ENCODE results near the gene TRDMT1.
A peak's percentile ranks its signal among the peaks of the same experiment; 100 is the strongest.

TRDMT1 gene

DNA sequence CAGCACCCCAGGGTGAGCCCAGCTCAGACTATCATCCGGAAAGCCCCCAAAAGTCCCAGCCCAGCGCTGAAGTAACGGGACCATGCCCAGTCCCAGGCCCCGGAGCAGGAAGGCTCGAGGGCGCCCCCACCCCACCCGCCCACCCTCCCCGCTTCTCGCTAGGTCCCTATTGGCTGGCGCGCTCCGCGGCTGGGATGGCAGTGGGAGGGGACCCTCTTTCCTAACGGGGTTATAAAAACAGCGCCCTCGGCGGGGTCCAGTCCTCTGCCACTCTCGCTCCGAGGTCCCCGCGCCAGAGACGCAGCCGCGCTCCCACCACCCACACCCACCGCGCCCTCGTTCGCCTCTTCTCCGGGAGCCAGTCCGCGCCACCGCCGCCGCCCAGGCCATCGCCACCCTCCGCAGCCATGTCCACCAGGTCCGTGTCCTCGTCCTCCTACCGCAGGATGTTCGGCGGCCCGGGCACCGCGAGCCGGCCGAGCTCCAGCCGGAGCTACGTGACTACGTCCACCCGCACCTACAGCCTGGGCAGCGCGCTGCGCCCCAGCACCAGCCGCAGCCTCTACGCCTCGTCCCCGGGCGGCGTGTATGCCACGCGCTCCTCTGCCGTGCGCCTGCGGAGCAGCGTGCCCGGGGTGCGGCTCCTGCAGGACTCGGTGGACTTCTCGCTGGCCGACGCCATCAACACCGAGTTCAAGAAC, 27.7 kb upstream of the TRDMT1 start:
- H3K4me2 ChIP-seq (ENCODE audit: low read length), result peak overlapping the region; percentile 60
- no peaks in the 10 kb centered on the region for H3K36me3 ChIP-seq (ENCODE audit: control insufficient read depth, insufficient read depth, low read length)
- H3K4me1 ChIP-seq, result peaks cover 9% of the 10 kb centered on the region
- H3K9ac ChIP-seq, result no peak overlapping the region
- peak overlapping the region; percentile 83 for H2AFZ ChIP-seq
- peak overlapping the region; percentile 64 for H3K4me3 ChIP-seq (ENCODE audit: low read depth, low read length)
- TF ChIP-seq, protein P1, sequence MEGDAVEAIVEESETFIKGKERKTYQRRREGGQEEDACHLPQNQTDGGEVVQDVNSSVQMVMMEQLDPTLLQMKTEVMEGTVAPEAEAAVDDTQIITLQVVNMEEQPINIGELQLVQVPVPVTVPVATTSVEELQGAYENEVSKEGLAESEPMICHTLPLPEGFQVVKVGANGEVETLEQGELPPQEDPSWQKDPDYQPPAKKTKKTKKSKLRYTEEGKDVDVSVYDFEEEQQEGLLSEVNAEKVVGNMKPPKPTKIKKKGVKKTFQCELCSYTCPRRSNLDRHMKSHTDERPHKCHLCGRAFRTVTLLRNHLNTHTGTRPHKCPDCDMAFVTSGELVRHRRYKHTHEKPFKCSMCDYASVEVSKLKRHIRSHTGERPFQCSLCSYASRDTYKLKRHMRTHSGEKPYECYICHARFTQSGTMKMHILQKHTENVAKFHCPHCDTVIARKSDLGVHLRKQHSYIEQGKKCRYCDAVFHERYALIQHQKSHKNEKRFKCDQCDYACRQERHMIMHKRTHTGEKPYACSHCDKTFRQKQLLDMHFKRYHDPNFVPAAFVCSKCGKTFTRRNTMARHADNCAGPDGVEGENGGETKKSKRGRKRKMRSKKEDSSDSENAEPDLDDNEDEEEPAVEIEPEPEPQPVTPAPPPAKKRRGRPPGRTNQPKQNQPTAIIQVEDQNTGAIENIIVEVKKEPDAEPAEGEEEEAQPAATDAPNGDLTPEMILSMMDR (IDR thresholded peaks at IDR 0.05), result no peak
- H3K9me3 ChIP-seq (ENCODE audit: control insufficient read depth, low read length), result no peaks in the 10 kb centered on the region
- H3K27ac ChIP-seq, result peak overlapping the region; percentile 76
- H3K79me2 ChIP-seq, result no peaks in the 10 kb centered on the region
- no peaks in the 10 kb centered on the region for H3K27me3 ChIP-seq (ENCODE audit: control insufficient read depth, insufficient read depth, low read length)

DNA sequence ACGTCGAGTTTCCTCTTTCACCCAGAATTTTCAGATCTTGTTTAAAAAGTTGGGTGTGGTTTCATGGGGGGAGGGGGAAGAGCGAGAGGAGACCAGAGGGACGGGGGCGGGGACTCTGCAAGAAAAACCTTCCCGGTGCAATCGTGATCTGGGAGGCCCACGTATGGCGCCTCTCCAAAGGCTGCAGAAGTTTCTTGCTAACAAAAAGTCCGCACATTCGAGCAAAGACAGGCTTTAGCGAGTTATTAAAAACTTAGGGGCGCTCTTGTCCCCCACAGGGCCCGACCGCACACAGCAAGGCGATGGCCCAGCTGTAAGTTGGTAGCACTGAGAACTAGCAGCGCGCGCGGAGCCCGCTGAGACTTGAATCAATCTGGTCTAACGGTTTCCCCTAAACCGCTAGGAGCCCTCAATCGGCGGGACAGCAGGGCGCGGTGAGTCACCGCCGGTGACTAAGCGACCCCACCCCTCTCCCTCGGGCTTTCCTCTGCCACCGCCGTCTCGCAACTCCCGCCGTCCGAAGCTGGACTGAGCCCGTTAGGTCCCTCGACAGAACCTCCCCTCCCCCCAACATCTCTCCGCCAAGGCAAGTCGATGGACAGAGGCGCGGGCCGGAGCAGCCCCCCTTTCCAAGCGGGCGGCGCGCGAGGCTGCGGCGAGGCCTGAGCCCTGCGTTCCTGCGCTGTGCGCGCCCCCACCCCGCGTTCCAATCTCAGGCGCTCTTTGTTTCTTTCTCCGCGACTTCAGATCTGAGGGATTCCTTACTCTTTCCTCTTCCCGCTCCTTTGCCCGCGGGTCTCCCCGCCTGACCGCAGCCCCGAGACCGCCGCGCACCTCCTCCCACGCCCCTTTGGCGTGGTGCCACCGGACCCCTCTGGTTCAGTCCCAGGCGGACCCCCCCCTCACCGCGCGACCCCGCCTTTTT, 26.9 kb upstream of the TRDMT1 start, which contains the start of gene VIM:
VIM (plus strand) TSS at position 151 of the 925 bp plus-strand sequence. CDS start 1,182 bp downstream, outside the sequence.
- Histone ChIP-seq H3K27me3 (ENCODE audit: control insufficient read depth, insufficient read depth, low read length) (no peaks in the 10 kb centered on the region), H3K4me1 (peaks cover 9% of the 10 kb centered on the region), H3K27ac (peak within 1 kb of the TSS; percentile 76), H3K9ac (no peak within 1 kb of the TSS), H3K9me3 (ENCODE audit: control insufficient read depth, low read length) (no peaks in the 10 kb centered on the region), H2AFZ (peak within 1 kb of the TSS; percentile 83), H3K36me3 (ENCODE audit: control insufficient read depth, insufficient read depth, low read length) (no peaks in the 10 kb centered on the region), H3K4me2 (ENCODE audit: low read length) (peak within 1 kb of the TSS; percentile 58), H3K4me3 (ENCODE audit: low read depth, low read length) (peak within 1 kb of the TSS; percentile 64), H3K79me2 (no peaks in the 10 kb centered on the region)
- TF ChIP-seq, protein P1 (IDR thresholded peaks at IDR 0.05), result no peak

DNA sequence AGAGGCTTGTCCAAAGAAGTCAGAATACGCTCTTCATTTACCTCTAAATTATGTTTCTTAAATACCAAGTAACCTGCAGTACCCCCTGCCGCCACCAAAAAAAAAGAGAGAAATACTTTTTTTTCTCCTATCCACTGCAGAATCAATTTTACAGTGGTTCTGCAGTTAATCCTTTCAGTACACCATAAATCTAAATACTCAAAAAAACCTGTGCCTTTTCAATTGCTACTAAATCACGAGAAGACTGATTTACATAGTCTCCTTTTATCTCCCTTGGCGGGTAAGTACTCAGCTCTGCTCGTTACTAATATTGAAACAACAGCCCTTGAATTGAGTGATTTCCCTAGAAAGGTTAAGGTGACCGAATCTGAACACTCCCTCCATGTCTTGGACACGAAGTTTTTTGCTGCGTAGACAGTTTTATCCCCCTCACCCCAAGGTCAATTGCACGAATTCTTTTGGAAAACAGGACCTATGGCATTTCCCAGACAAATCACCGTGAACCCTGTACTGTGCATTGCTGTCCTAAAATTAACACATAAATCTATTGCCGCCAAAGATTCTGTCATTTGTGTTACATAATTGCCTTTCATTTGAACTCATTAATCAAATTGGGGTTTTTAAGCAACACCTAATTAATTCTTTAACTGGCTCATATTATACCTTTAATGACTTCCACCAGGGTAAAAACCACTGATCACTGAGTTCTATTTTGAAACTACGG, 26.1 kb upstream of the TRDMT1 start:
- Histone ChIP-seq H3K4me1 (peaks cover 8% of the 10 kb centered on the region), H3K9ac (no peak overlapping the region), H3K27me3 (ENCODE audit: control insufficient read depth, insufficient read depth, low read length) (no peaks in the 10 kb centered on the region)

DNA sequence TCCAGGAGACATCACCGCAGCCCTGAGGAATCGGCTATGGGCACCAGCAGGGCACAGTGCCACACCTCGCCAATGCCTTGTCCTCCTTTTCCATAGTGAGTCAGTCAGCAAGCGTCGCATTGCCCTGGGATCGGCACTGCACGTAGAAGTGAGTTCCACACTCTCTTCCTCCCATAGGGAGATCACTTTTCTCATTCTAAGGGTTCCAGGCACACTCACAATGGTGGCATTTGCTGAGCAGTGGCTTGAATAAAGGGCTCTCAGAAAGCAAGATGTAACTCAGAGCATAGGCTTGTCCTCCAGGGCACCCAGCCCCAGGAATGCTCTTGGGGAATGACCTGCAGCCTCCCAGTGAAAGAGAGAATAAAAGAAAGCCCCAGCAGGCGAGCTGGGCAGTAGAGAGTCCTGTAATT, 25.4 kb upstream of the TRDMT1 start:
- Histone ChIP-seq H3K4me3 (ENCODE audit: low read depth, low read length) (no peak overlapping the region), H3K27ac (peak overlapping the region; percentile 76)

More for the DNA sequence above, 26.1 kb upstream of the TRDMT1 start:
- Histone ChIP-seq H3K36me3 (ENCODE audit: control insufficient read depth, insufficient read depth, low read length) (no peaks in the 10 kb centered on the region), H3K79me2 (no peaks in the 10 kb centered on the region), H3K4me3 (ENCODE audit: low read depth, low read length) (peak overlapping the region; percentile 56), H3K27ac (peak overlapping the region; percentile 76), H2AFZ (peak overlapping the region; percentile 83), H3K9me3 (ENCODE audit: control insufficient read depth, low read length) (no peaks in the 10 kb centered on the region), H3K4me2 (ENCODE audit: low read length) (peak overlapping the region; percentile 58)
- TF ChIP-seq, protein P1 (IDR thresholded peaks at IDR 0.05), result peak; percentile 37

More for the DNA sequence above, 25.4 kb upstream of the TRDMT1 start:
- Histone ChIP-seq H3K79me2 (no peaks in the 10 kb centered on the region), H3K36me3 (ENCODE audit: control insufficient read depth, insufficient read depth, low read length) (no peaks in the 10 kb centered on the region), H3K9ac (no peak overlapping the region), H3K4me2 (ENCODE audit: low read length) (no peak overlapping the region), H2AFZ (peak overlapping the region; percentile 36), H3K4me1 (peaks cover 4% of the 10 kb centered on the region), H3K27me3 (ENCODE audit: control insufficient read depth, insufficient read depth, low read length) (no peaks in the 10 kb centered on the region), H3K9me3 (ENCODE audit: control insufficient read depth, low read length) (no peaks in the 10 kb centered on the region)
- TF ChIP-seq, protein P1 (IDR thresholded peaks at IDR 0.05), result no peak
